ENCODE results near the gene MARK1. TPM values are rescaled to one million over a fixed set of nuclear protein-coding genes. Genes with fewer than 3 reads are reported as not detected.
"Not testable (repeated sequence)": the region's sequence is repeated elsewhere in the genome, so short reads cannot be mapped to it uniquely, and the experiment has no call there.

MARK1 gene
- total RNA-seq, 2 donors from 2014 or later, result not detected

- ATAC-seq, result no peak
- Mint-ChIP-seq H3K9me3 (peaks cover 8 to 12% of the 10 kb centered on the region in 2 donors), H3K36me3 (peaks cover 0 to 7% of the 10 kb centered on the region in 2 donors)
Observed at GRCh38 chr1:220573836-220574235, 45.9 kb downstream of the MARK1 start.

GRCh38 chr1:220575718-220576497 lies 48.0 kb downstream of the MARK1 start:
- Mint-ChIP-seq H3K9me3 (peaks cover 8 to 12% of the 10 kb centered on the region in 2 donors), H3K27ac (no peak overlapping the region), H3K36me3 (peaks cover 0 to 7% of the 10 kb centered on the region in 2 donors)
- ATAC-seq (no peak), DNase-seq (ENCODE audit: low spot score in 2 of 2) (no peak)

More at GRCh38 chr1:220573836-220574235, 45.9 kb downstream of the MARK1 start:
- no peak overlapping the region for H3K27ac Mint-ChIP-seq
- no peak for DNase-seq (ENCODE audit: low spot score in 2 of 2)

- no peak for DNase-seq (ENCODE audit: low spot score in 2 of 2)
- ATAC-seq, result no peak
- H3K9me3 Mint-ChIP-seq, result peaks cover 7 to 8% of the 10 kb centered on the region in 2 donors
- no peak overlapping the region for H3K27ac Mint-ChIP-seq
- H3K36me3 Mint-ChIP-seq, result peaks cover 0 to 7% of the 10 kb centered on the region in 2 donors
Observed at GRCh38 chr1:220577926-220578325, 50.0 kb downstream of the MARK1 start.

GRCh38 chr1:220579317-220579716 lies 51.4 kb downstream of the MARK1 start:
- no peak for ATAC-seq
- DNase-seq (ENCODE audit: low spot score in 2 of 2), result no peak
- Mint-ChIP-seq H3K36me3 (peaks cover 0 to 7% of the 10 kb centered on the region in 2 donors), H3K9me3 (peaks cover under 1 to 1% of the 10 kb centered on the region in 2 donors), H3K27ac (no peak overlapping the region)

GRCh38 chr1:220592714-220593113 lies 64.8 kb downstream of the MARK1 start:
- Mint-ChIP-seq H3K9me3 (no peaks in the 10 kb centered on the region), H3K27ac (no peak overlapping the region), H3K36me3 (no peaks in the 10 kb centered on the region)
- DNase-seq (ENCODE audit: low spot score in 2 of 2), result no peak
- ATAC-seq, result no peak

GRCh38 chr1:220594356-220594755 lies 66.4 kb downstream of the MARK1 start:
- Mint-ChIP-seq H3K9me3 (no peaks in the 10 kb centered on the region), H3K36me3 (no peaks in the 10 kb centered on the region), H3K27ac (no peak overlapping the region)
- ATAC-seq (no peak), DNase-seq (ENCODE audit: low spot score in 2 of 2) (no peak)

GRCh38 chr1:220595179-220595578 lies 67.2 kb downstream of the MARK1 start:
- DNase-seq (ENCODE audit: low spot score in 2 of 2), result no peak
- Mint-ChIP-seq H3K9me3 (no peaks in the 10 kb centered on the region), H3K27ac (no peak overlapping the region), H3K36me3 (no peaks in the 10 kb centered on the region)
- ATAC-seq, result no peak

- peaks cover 0 to 6% of the 10 kb centered on the region in 2 donors for H3K9me3 Mint-ChIP-seq
- DNase-seq (ENCODE audit: low spot score in 2 of 2), result no peak
- ATAC-seq, result no peak
Observed at GRCh38 chr1:220604926-220605325, 77.0 kb downstream of the MARK1 start.

GRCh38 chr1:220605651-220606050 lies 77.7 kb downstream of the MARK1 start:
- not testable (repeated sequence) for DNase-seq (ENCODE audit: low spot score in 2 of 2); ATAC-seq; H3K27ac Mint-ChIP-seq; H3K36me3 Mint-ChIP-seq; H3K9me3 Mint-ChIP-seq

More at GRCh38 chr1:220604926-220605325, 77.0 kb downstream of the MARK1 start:
- Mint-ChIP-seq H3K36me3 (no peaks in the 10 kb centered on the region), H3K27ac (no peak overlapping the region)

- not testable (repeated sequence) for H3K27ac Mint-ChIP-seq; H3K9me3 Mint-ChIP-seq; ATAC-seq; DNase-seq (ENCODE audit: low spot score in 2 of 2); H3K36me3 Mint-ChIP-seq
Observed at GRCh38 chr1:220611100-220611499, 83.2 kb downstream of the MARK1 start.

GRCh38 chr1:220616836-220617235 lies 88.9 kb downstream of the MARK1 start:
- Mint-ChIP-seq H3K36me3 (no peaks in the 10 kb centered on the region), H3K27ac (no peak overlapping the region), H3K9me3 (no peaks in the 10 kb centered on the region)
- ATAC-seq, result no peak
- no peak for DNase-seq (ENCODE audit: low spot score in 2 of 2)

GRCh38 chr1:220628431-220628830 lies 100.5 kb downstream of the MARK1 start:
- Mint-ChIP-seq H3K9me3 (peaks cover 0 to 5% of the 10 kb centered on the region in 2 donors), H3K27ac (no peak overlapping the region), H3K36me3 (no peaks in the 10 kb centered on the region)
- no peak for DNase-seq (ENCODE audit: low spot score in 2 of 2)
- no peak for ATAC-seq

- ATAC-seq (no peak), DNase-seq (ENCODE audit: low spot score in 2 of 2) (no peak)
- H3K9me3 Mint-ChIP-seq, result peaks cover 0 to 5% of the 10 kb centered on the region in 2 donors
- H3K27ac Mint-ChIP-seq, result no peak overlapping the region
- H3K36me3 Mint-ChIP-seq, result no peaks in the 10 kb centered on the region
Observed at GRCh38 chr1:220631238-220631815, 103.4 kb downstream of the MARK1 start.

- Mint-ChIP-seq H3K9me3 (no peaks in the 10 kb centered on the region), H3K27ac (no peak overlapping the region), H3K36me3 (no peaks in the 10 kb centered on the region)
- DNase-seq (ENCODE audit: low spot score in 2 of 2), result no peak
- ATAC-seq, result no peak
Observed at GRCh38 chr1:220637759-220638158, 109.8 kb downstream of the MARK1 start.

GRCh38 chr1:220642285-220642684 lies 114.3 kb downstream of the MARK1 start:
- Mint-ChIP-seq H3K36me3 (no peaks in the 10 kb centered on the region), H3K9me3 (peaks cover 0 to 5% of the 10 kb centered on the region in 2 donors), H3K27ac (no peak overlapping the region)
- ATAC-seq (no peak), DNase-seq (ENCODE audit: low spot score in 2 of 2) (no peak)

GRCh38 chr1:220652995-220653394 lies 125.1 kb downstream of the MARK1 start:
- Mint-ChIP-seq H3K9me3 (no peaks in the 10 kb centered on the region), H3K27ac (no peak overlapping the region), H3K36me3 (no peaks in the 10 kb centered on the region)
- DNase-seq (ENCODE audit: low spot score in 2 of 2), result no peak
- no peak for ATAC-seq

- DNase-seq (ENCODE audit: low spot score in 2 of 2) (no peak), ATAC-seq (no peak)
- Mint-ChIP-seq H3K36me3 (no peaks in the 10 kb centered on the region), H3K9me3 (no peaks in the 10 kb centered on the region), H3K27ac (no peak overlapping the region)
Observed at GRCh38 chr1:220655509-220655908, 127.6 kb downstream of the MARK1 start.

Measured in activated naive CD4-positive, alpha-beta T cell treated with anti-CD3 and anti-CD28 coated beads, Interleukin-2, amount 50 U/mL, for 72 hours (primary cell).